ENCODE results near the gene LMX1B. TPM values are rescaled to one million over a fixed set of nuclear protein-coding genes. Genes with fewer than 3 reads are reported as not detected.

LMX1B gene
- total RNA-seq, 2 experiments from 2014 or later: not detected

- Mint-ChIP-seq H3K27me3 (ENCODE audit: low read depth) (peaks cover 7% of the 10 kb centered on the region), H3K4me3 (no peak overlapping the region), H3K9me3 (ENCODE audit: insufficient read depth) (no peaks in the 10 kb centered on the region), H3K27ac (no peak overlapping the region), H3K36me3 (ENCODE audit: low read depth) (no peaks in the 10 kb centered on the region), H3K4me1 (ENCODE audit: low read depth) (no peaks in the 10 kb centered on the region)
- ChIA-PET CTCF (interaction anchor here (1.3 to 2.2 kb wide), 3 partner anchors 8 to 88 kb away, joined by 3 to 10 read pairs (median 4); no protein-coding TSS in a partner anchor), POLR2A (no interaction called here)
- ATAC-seq: no peak
- no peak for DNase-seq
Observed at GRCh38 chr9:126694206-126695081, 80.7 kb downstream of the LMX1B start.

- no peak for ATAC-seq
- Mint-ChIP-seq H3K4me1 (ENCODE audit: low read depth) (no peaks in the 10 kb centered on the region), H3K27ac (no peak overlapping the region), H3K4me3 (no peak overlapping the region), H3K9me3 (ENCODE audit: insufficient read depth) (no peaks in the 10 kb centered on the region), H3K27me3 (ENCODE audit: low read depth) (peaks cover 7% of the 10 kb centered on the region), H3K36me3 (ENCODE audit: low read depth) (no peaks in the 10 kb centered on the region)
- CTCF ChIA-PET: interaction anchor here (1.3 to 2.2 kb wide), 2 partner anchors 11 to 87 kb away, joined by 4 to 10 read pairs; no protein-coding TSS in a partner anchor
- POLR2A ChIA-PET: no interaction called here
- DNase-seq: no peak
Observed at GRCh38 chr9:126695186-126695585, 81.5 kb downstream of the LMX1B start.

- ATAC-seq (no peak), DNase-seq (no peak)
- Mint-ChIP-seq H3K4me1 (ENCODE audit: low read depth) (no peaks in the 10 kb centered on the region), H3K9me3 (ENCODE audit: insufficient read depth) (no peaks in the 10 kb centered on the region), H3K36me3 (ENCODE audit: low read depth) (no peaks in the 10 kb centered on the region), H3K27me3 (ENCODE audit: low read depth) (peaks cover 5% of the 10 kb centered on the region), H3K27ac (no peak overlapping the region), H3K4me3 (no peak overlapping the region)
- CTCF ChIA-PET: no interaction called here
- POLR2A ChIA-PET: no interaction called here
Observed at GRCh38 chr9:126695701-126696400, 82.1 kb downstream of the LMX1B start.

GRCh38 chr9:126696401-126697145, 82.8 kb downstream of the LMX1B start:
- Mint-ChIP-seq H3K4me1 (ENCODE audit: low read depth) (no peaks in the 10 kb centered on the region), H3K9me3 (ENCODE audit: insufficient read depth) (no peaks in the 10 kb centered on the region), H3K36me3 (ENCODE audit: low read depth) (no peaks in the 10 kb centered on the region), H3K27ac (no peak overlapping the region), H3K27me3 (ENCODE audit: low read depth) (peaks cover 5% of the 10 kb centered on the region), H3K4me3 (no peak overlapping the region)
- ATAC-seq: no peak
- no peak for DNase-seq
- ChIA-PET POLR2A (no interaction called here), CTCF (no interaction called here)

GRCh38 chr9:126697330-126697729, 83.6 kb downstream of the LMX1B start:
- ChIA-PET CTCF (interaction anchor here (1.2 kb wide), 1 partner anchor 9 kb away, joined by 5 read pairs; no protein-coding TSS in a partner anchor), POLR2A (no interaction called here)
- peaks cover 9% of the 10 kb centered on the region for H3K27me3 Mint-ChIP-seq (ENCODE audit: low read depth)
- ATAC-seq (no peak), DNase-seq (no peak)
- no peaks in the 10 kb centered on the region for H3K4me1 Mint-ChIP-seq (ENCODE audit: low read depth)
- H3K27ac Mint-ChIP-seq: no peak overlapping the region
- no peaks in the 10 kb centered on the region for H3K9me3 Mint-ChIP-seq (ENCODE audit: insufficient read depth)
- no peak overlapping the region for H3K4me3 Mint-ChIP-seq
- no peaks in the 10 kb centered on the region for H3K36me3 Mint-ChIP-seq (ENCODE audit: low read depth)

- Mint-ChIP-seq H3K4me3 (no peak overlapping the region), H3K9me3 (ENCODE audit: insufficient read depth) (no peaks in the 10 kb centered on the region), H3K27ac (no peak overlapping the region), H3K4me1 (ENCODE audit: low read depth) (no peaks in the 10 kb centered on the region), H3K27me3 (ENCODE audit: low read depth) (peaks cover 9% of the 10 kb centered on the region), H3K36me3 (ENCODE audit: low read depth) (no peaks in the 10 kb centered on the region)
- DNase-seq: no peak
- no peak for ATAC-seq
- POLR2A ChIA-PET: no interaction called here
- CTCF ChIA-PET: interaction anchor here (1.2 kb wide), 1 partner anchor 8 kb away, joined by 5 read pairs; no protein-coding TSS in a partner anchor
Observed at GRCh38 chr9:126698251-126698650, 84.5 kb downstream of the LMX1B start.

- Mint-ChIP-seq H3K27me3 (ENCODE audit: low read depth) (peaks cover 12% of the 10 kb centered on the region), H3K36me3 (ENCODE audit: low read depth) (no peaks in the 10 kb centered on the region), H3K4me3 (no peak overlapping the region), H3K9me3 (ENCODE audit: insufficient read depth) (no peaks in the 10 kb centered on the region), H3K4me1 (ENCODE audit: low read depth) (no peaks in the 10 kb centered on the region), H3K27ac (no peak overlapping the region)
- ChIA-PET POLR2A (no interaction called here), CTCF (interaction anchor here (13.3 kb wide), 1 partner anchor 77 kb away, joined by 704 read pairs; no protein-coding TSS in a partner anchor)
- DNase-seq: no peak
- ATAC-seq: no peak
Observed at GRCh38 chr9:126698756-126699155, 85.0 kb downstream of the LMX1B start.

GRCh38 chr9:126699401-126699881, 85.7 kb downstream of the LMX1B start:
- ATAC-seq (no peak), DNase-seq (no peak)
- Mint-ChIP-seq H3K9me3 (ENCODE audit: insufficient read depth) (no peaks in the 10 kb centered on the region), H3K4me3 (no peak overlapping the region), H3K27me3 (ENCODE audit: low read depth) (peaks cover 18% of the 10 kb centered on the region), H3K4me1 (ENCODE audit: low read depth) (no peaks in the 10 kb centered on the region), H3K27ac (no peak overlapping the region), H3K36me3 (ENCODE audit: low read depth) (no peaks in the 10 kb centered on the region)
- POLR2A ChIA-PET: no interaction called here
- CTCF ChIA-PET: interaction anchor here (0.6 to 13.3 kb wide), 2 partner anchors 77 to 1795 kb away, joined by 3 to 704 read pairs; no protein-coding TSS in a partner anchor

GRCh38 chr9:126700296-126700695, 86.6 kb downstream of the LMX1B start:
- H3K9me3 Mint-ChIP-seq (ENCODE audit: insufficient read depth): no peaks in the 10 kb centered on the region
- no peak for DNase-seq
- peaks cover 19% of the 10 kb centered on the region for H3K27me3 Mint-ChIP-seq (ENCODE audit: low read depth)
- CTCF ChIA-PET: interaction anchor here (0.6 to 13.3 kb wide), 3 partner anchors 10 to 1796 kb away, joined by 3 to 704 read pairs (median 3); no protein-coding TSS in a partner anchor
- no peak overlapping the region for H3K4me3 Mint-ChIP-seq
- ATAC-seq: no peak
- H3K4me1 Mint-ChIP-seq (ENCODE audit: low read depth): peaks cover 6% of the 10 kb centered on the region
- POLR2A ChIA-PET: no interaction called here
- H3K36me3 Mint-ChIP-seq (ENCODE audit: low read depth): no peaks in the 10 kb centered on the region
- H3K27ac Mint-ChIP-seq: no peak overlapping the region

- no peak for ATAC-seq
- no peaks in the 10 kb centered on the region for H3K9me3 Mint-ChIP-seq (ENCODE audit: insufficient read depth)
- no peak for DNase-seq
- no peak overlapping the region for H3K27ac Mint-ChIP-seq
- ChIA-PET CTCF (interaction anchor here (1.0 to 13.3 kb wide), 5 partner anchors 11 to 75 kb away, joined by 3 to 704 read pairs (median 7); no protein-coding TSS in a partner anchor), POLR2A (interaction anchor here (1.1 kb wide), 1 partner anchor 22 kb away, joined by 3 read pairs; no protein-coding TSS in a partner anchor)
- no peaks in the 10 kb centered on the region for H3K36me3 Mint-ChIP-seq (ENCODE audit: low read depth)
- H3K27me3 Mint-ChIP-seq (ENCODE audit: low read depth): peaks cover 19% of the 10 kb centered on the region
- peaks cover 11% of the 10 kb centered on the region for H3K4me1 Mint-ChIP-seq (ENCODE audit: low read depth)
- no peak overlapping the region for H3K4me3 Mint-ChIP-seq
Observed at GRCh38 chr9:126700903-126701812, 87.4 kb downstream of the LMX1B start.

All from activated CD8-positive, alpha-beta T cell treated with anti-CD3 and anti-CD28 coated beads, Interleukin-2, amount 10 ng/mL, durations not matched to agents 7 days and 5 days (primary cell).